ENCODE measurements around the gene SDF2L1.

SDF2L1 gene

DNA sequence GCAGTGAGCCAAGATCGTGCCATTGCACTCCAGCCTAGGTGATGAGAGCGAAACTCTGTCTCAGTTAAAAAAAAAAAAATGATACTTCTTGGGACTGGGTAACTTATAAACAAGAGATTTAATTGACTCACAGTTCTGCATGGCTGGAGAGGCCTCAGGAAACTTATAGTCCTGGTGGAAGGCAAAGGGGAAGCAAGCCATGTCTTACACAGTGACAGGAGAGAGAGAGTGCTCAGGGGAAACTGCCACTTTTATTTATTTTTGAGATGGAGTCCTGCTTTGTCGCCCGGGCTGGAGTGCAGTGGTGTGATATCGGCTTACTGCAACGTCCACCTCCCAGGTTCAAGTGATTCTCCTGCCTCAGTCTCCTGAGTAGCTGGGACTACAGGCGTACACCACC is 8.2 kb downstream of the SDF2L1 start:
- Histone ChIP-seq H3K27me3 (replicated peaks; ENCODE audit: control insufficient read depth, insufficient read depth, low read length, poor library complexity, severe bottlenecking) (no peaks in the 10 kb centered on the region), H3K4me3 (ENCODE audit: insufficient read depth, low read depth, low read length, poor library complexity, severe bottlenecking) (no peak overlapping the region)
- DNase-seq, result no peak

DNA sequence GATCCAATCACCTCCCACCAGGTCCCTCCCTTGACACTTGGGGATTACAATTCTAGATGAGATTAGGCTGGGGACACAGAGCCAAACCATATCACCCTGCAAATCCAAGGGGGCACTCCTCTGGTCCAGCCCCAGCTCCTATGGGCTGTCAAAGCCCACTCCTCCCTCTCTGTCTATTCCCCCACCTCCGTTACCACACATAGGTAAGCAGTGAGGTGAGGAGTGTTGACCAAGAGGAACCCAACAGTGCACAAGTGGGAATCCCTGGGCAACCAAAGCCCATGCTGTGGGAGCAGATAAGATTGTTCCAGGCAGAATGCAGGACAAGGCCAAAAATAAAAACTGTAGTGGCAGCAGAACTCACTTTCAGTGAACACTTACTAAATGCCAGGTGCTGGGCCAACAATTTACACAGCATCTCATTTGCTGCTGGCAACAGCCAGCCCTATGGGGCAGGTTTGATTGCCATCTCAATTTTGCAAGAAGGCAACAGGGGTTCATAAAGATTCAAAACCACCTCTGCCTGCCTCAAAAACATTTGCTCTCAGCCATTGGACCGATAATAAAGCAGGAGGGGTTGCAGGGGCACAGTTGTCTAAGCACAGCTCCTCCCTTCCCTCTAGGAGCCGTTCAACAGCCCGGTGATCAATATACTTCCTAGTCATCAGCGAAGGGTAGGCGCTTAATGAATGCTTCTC is 8.9 kb downstream of the SDF2L1 start:
- peak overlapping the region; percentile 61 for H3K4me3 ChIP-seq (ENCODE audit: insufficient read depth, low read depth, low read length, poor library complexity, severe bottlenecking)
- DNase-seq, result no peak
- no peaks in the 10 kb centered on the region for H3K9me3 ChIP-seq (ENCODE audit: control insufficient read depth, low read length)
- H3K27me3 ChIP-seq (replicated peaks; ENCODE audit: control insufficient read depth, insufficient read depth, low read length, poor library complexity, severe bottlenecking), result no peaks in the 10 kb centered on the region
- no peak overlapping the region for H3K27ac ChIP-seq (ENCODE audit: insufficient read depth, low read length, poor library complexity, severe bottlenecking)
- H3K4me1 ChIP-seq (ENCODE audit: control insufficient read depth, insufficient read depth, low read length, poor library complexity, severe bottlenecking), result peaks cover 23% of the 10 kb centered on the region
- H3K36me3 ChIP-seq (ENCODE audit: control insufficient read depth, insufficient read depth, low read length), result no peaks in the 10 kb centered on the region

More for the DNA sequence above, 8.2 kb downstream of the SDF2L1 start:
- Histone ChIP-seq H3K36me3 (ENCODE audit: control insufficient read depth, insufficient read depth, low read length) (no peaks in the 10 kb centered on the region), H3K27ac (ENCODE audit: insufficient read depth, low read length, poor library complexity, severe bottlenecking) (no peak overlapping the region), H3K4me1 (ENCODE audit: control insufficient read depth, insufficient read depth, low read length, poor library complexity, severe bottlenecking) (peaks cover 23% of the 10 kb centered on the region), H3K9me3 (ENCODE audit: control insufficient read depth, low read length) (no peaks in the 10 kb centered on the region)

DNA sequence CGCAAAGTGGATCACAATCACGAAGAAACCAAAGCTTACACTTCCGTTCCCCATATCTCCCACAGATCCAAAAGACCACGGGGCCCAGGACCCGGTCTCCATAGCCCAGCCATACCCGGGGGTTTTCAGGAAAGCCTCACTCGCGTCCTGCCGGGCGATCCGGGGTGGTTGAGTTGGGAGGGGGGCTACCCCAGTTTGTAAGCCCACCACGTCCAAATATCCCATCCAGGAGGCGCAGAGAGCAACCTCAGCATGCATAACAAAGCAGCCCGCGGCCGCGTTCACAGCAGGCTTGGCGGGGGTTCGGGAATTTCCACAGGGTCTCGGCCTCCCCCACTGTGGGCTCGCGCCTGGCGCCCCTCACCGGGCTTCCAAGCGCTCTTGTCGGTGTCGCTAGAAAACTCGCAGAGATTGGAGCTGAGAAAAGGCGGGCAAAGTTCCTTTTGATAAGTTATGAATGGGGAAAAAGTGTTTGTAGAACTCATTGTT is 9.5 kb downstream of the SDF2L1 start:
- H3K9me3 ChIP-seq (ENCODE audit: control insufficient read depth, low read length), result no peaks in the 10 kb centered on the region
- H3K27ac ChIP-seq (ENCODE audit: insufficient read depth, low read length, poor library complexity, severe bottlenecking), result no peak overlapping the region
- peak overlapping the region; percentile 61 for H3K4me3 ChIP-seq (ENCODE audit: insufficient read depth, low read depth, low read length, poor library complexity, severe bottlenecking)
- H3K27me3 ChIP-seq (replicated peaks; ENCODE audit: control insufficient read depth, insufficient read depth, low read length, poor library complexity, severe bottlenecking), result no peaks in the 10 kb centered on the region
- H3K36me3 ChIP-seq (ENCODE audit: control insufficient read depth, insufficient read depth, low read length), result no peaks in the 10 kb centered on the region
- peaks cover 21% of the 10 kb centered on the region for H3K4me1 ChIP-seq (ENCODE audit: control insufficient read depth, insufficient read depth, low read length, poor library complexity, severe bottlenecking)
- no peak for DNase-seq

DNA sequence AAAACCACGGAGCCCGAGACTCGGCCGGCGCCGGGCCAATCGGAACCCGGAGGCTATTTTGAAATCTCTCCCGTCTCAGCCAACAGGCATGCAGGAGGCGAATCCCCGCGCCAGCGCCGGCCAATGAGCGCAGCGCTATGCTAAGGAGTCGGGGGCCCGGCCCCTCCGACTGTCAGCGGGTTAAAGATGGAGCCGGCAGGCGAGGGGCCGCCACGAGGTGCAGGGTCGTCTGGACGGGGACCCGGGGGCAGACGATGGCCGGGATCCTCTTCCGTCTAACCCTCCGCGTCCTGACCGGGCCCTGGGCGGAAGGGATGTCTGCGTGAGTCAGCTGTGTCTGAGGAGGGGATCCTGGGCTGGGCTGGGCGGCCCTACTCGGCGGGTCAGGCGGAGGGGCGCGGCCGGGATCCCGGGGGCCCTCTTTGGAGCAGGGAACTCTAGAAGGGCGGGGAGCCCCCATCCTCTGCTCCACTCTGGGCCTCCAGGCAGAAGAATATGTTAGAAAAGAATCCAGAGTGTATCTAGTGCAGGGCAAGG is 10.0 kb downstream of the SDF2L1 start:
- H3K27me3 ChIP-seq (replicated peaks; ENCODE audit: control insufficient read depth, insufficient read depth, low read length, poor library complexity, severe bottlenecking), result no peaks in the 10 kb centered on the region
- peaks cover 22% of the 10 kb centered on the region for H3K4me1 ChIP-seq (ENCODE audit: control insufficient read depth, insufficient read depth, low read length, poor library complexity, severe bottlenecking)
- H3K4me3 ChIP-seq (ENCODE audit: insufficient read depth, low read depth, low read length, poor library complexity, severe bottlenecking), result peak overlapping the region; percentile 61
- H3K36me3 ChIP-seq (ENCODE audit: control insufficient read depth, insufficient read depth, low read length), result no peaks in the 10 kb centered on the region
- peak; percentile 58 to 76 (median 72) for DNase-seq
- H3K27ac ChIP-seq (ENCODE audit: insufficient read depth, low read length, poor library complexity, severe bottlenecking), result no peak overlapping the region
- no peaks in the 10 kb centered on the region for H3K9me3 ChIP-seq (ENCODE audit: control insufficient read depth, low read length)

DNA sequence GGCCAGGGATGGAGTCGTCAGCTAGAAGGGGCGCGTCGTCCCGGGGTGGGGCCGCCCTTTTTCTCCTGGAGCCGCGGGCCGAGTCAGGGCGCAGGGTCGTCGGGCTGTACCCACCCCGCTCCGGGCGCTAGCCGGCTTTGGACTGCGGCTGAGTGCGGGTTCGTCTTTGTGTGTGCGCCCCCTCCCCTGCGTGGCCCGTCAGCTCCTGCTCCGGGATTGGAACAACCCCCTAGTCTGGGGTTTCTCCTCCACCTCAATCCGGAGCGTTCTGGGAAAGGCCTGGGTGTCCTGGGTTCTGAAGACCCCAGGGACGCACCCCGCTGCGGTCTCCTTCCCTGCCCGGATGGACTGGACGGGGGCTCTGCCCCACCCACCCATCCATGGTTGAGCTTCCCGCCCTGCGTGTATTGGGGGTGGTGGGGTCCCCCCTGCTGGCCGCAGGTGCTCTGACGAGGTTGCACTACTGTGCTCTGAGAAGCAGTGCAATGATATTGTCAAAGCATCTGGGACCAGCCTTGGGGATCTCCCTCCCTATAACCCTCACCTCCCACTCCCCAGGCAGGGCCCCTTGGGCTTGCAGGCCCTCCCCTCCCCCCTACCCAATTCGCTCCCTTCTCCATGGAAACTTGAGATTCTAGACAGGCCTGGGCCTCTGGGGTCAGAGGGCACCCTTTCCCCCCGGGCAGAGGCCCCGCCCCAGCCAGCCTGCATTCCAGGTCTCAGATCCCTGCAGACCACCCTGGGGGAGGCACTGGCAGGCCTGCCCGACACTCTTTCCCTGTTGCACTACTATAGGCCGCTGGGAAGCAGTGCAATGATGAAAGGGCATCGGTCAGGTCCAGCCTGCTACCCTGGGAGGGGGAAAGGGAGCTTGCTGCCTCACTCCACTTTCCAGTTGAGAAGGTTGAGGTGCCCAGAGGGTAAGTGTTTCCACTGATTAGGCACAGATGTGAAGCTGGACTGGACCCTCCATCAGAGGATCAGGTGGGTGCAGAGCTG is 10.7 kb downstream of the SDF2L1 start:
- H3K36me3 ChIP-seq (ENCODE audit: control insufficient read depth, insufficient read depth, low read length), result no peaks in the 10 kb centered on the region
- H3K27ac ChIP-seq (ENCODE audit: insufficient read depth, low read length, poor library complexity, severe bottlenecking), result no peak overlapping the region
- DNase-seq, result no peak
- H3K27me3 ChIP-seq (replicated peaks; ENCODE audit: control insufficient read depth, insufficient read depth, low read length, poor library complexity, severe bottlenecking), result no peaks in the 10 kb centered on the region
- H3K9me3 ChIP-seq (ENCODE audit: control insufficient read depth, low read length), result no peaks in the 10 kb centered on the region
- H3K4me1 ChIP-seq (ENCODE audit: control insufficient read depth, insufficient read depth, low read length, poor library complexity, severe bottlenecking), result peaks cover 22% of the 10 kb centered on the region
- peak overlapping the region; percentile 61 for H3K4me3 ChIP-seq (ENCODE audit: insufficient read depth, low read depth, low read length, poor library complexity, severe bottlenecking)

DNA sequence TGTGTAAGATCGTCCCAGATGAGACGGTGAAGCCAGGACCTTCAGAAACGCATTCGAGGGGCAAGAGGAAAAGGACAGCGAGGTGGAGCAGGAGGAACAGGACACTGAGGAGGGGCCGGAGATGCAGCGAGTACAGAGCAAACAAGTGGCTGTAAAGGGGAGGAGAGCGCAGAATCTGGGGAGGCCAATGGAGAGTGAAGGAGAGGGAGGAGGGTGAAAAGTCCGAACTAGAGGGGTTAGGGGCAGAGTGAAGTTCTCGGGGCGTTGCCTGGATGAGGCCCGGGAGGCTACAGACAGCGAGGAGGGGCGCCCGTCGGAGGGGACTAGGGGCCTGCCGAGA is 14.9 kb downstream of the SDF2L1 start:
- H3K27ac ChIP-seq (ENCODE audit: insufficient read depth, low read length, poor library complexity, severe bottlenecking), result no peak overlapping the region
- H3K9me3 ChIP-seq (ENCODE audit: control insufficient read depth, low read length), result no peaks in the 10 kb centered on the region
- DNase-seq, result no peak
- H3K27me3 ChIP-seq (replicated peaks; ENCODE audit: control insufficient read depth, insufficient read depth, low read length, poor library complexity, severe bottlenecking), result no peaks in the 10 kb centered on the region
- peaks cover 17% of the 10 kb centered on the region for H3K4me1 ChIP-seq (ENCODE audit: control insufficient read depth, insufficient read depth, low read length, poor library complexity, severe bottlenecking)
- peak overlapping the region; percentile 91 for H3K4me3 ChIP-seq (ENCODE audit: insufficient read depth, low read depth, low read length, poor library complexity, severe bottlenecking)
- H3K36me3 ChIP-seq (ENCODE audit: control insufficient read depth, insufficient read depth, low read length), result no peaks in the 10 kb centered on the region

DNA sequence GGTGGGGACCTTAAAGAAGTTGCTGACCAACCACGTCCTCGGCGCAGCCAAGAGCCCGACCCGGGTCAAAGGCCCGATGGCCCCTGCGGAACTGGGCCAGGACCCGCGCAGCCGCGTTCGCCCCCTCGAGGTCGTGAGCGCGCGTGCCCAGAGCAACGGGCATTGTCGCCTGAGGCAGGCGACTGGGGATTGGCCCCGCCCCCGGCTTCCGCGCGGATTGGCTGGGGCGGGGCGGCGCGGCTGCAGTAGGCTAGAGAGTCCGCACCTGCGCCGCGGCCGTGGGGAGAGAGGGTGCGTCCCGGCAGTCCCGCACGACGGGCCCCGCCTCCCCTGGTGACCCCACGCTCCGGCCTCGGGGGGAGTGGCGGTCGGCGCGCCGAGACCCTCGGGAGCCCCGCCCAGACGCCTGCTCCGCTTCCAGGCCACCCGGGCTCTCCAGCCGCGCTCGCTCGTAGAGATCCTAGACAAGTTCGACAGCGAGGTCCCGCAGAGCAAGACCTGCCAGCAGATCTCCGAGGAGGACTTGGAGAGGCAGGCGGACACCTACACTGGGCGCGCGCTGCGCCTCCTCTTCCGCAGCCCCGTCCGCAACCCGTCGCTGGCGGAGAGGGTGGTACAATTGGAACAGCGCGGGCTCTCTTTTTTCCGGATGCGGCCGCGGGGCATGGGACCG is 15.4 kb downstream of the SDF2L1 start:
- Histone ChIP-seq H3K4me1 (ENCODE audit: control insufficient read depth, insufficient read depth, low read length, poor library complexity, severe bottlenecking) (peaks cover 12% of the 10 kb centered on the region), H3K9me3 (ENCODE audit: control insufficient read depth, low read length) (no peaks in the 10 kb centered on the region), H3K4me3 (ENCODE audit: insufficient read depth, low read depth, low read length, poor library complexity, severe bottlenecking) (peak overlapping the region; percentile 91), H3K27ac (ENCODE audit: insufficient read depth, low read length, poor library complexity, severe bottlenecking) (peak overlapping the region; percentile 39), H3K27me3 (replicated peaks; ENCODE audit: control insufficient read depth, insufficient read depth, low read length, poor library complexity, severe bottlenecking) (no peaks in the 10 kb centered on the region), H3K36me3 (ENCODE audit: control insufficient read depth, insufficient read depth, low read length) (no peaks in the 10 kb centered on the region)
- DNase-seq, result peak; percentile 69 to 80 (median 69)

DNA sequence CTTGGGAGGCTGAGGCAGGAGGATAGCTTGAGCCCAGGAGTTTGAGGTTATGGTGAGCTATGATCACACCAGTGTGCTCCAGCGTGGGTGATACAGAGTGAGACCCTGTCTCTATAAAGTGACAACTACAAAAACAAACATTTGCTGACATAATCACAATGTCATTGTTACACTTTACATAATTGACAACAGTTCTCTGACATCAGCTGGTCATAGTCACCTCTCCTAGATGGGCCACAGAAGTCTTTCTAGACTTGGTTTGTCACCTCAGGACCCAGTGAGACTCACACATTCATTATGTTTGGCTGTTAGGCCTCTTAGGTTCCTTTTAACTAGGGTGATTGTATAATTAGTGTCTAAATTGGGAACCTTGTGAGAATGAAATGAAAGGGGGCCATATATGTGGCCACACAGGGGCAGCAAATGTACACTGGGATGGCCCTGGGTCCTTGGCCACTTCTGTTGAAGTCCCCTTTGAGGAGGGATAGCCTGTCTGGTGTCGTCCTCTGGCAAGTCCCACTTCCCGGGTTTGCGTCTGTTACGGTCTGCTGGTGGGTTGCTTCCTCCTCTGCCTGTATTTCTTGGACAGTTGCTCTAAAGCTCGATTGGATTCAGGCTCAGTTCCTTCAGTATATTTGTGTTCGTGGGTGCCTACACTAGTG is 17.9 kb downstream of the SDF2L1 start:
- Histone ChIP-seq H3K9me3 (ENCODE audit: control insufficient read depth, low read length) (no peaks in the 10 kb centered on the region), H3K4me3 (ENCODE audit: insufficient read depth, low read depth, low read length, poor library complexity, severe bottlenecking) (no peak overlapping the region), H3K36me3 (ENCODE audit: control insufficient read depth, insufficient read depth, low read length) (no peaks in the 10 kb centered on the region), H3K4me1 (ENCODE audit: control insufficient read depth, insufficient read depth, low read length, poor library complexity, severe bottlenecking) (peaks cover 10% of the 10 kb centered on the region), H3K27ac (ENCODE audit: insufficient read depth, low read length, poor library complexity, severe bottlenecking) (no peak overlapping the region), H3K27me3 (replicated peaks; ENCODE audit: control insufficient read depth, insufficient read depth, low read length, poor library complexity, severe bottlenecking) (no peaks in the 10 kb centered on the region)
- no peak for DNase-seq

DNA sequence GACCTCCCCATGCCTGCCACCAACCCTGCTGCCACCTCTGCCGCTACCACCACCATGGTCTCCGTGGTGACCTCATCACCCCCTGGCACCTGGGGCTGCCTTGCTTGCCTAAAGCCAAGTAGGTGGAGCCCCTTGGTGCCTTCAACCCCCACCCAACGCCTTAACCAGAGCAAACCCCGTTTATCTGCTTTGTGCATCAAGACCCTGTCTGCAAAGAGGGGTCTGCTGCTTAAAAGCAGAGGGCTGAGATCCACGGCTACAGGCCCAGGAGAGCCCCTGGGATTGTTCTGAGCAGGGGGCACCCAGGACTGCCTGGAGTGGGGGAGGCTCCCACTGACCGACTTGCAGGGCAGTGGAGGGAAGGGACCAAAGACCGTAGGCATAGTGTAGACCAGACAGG is 18.8 kb downstream of the SDF2L1 start:
- no peak for DNase-seq
- H3K36me3 ChIP-seq (ENCODE audit: control insufficient read depth, insufficient read depth, low read length), result no peaks in the 10 kb centered on the region
- no peaks in the 10 kb centered on the region for H3K9me3 ChIP-seq (ENCODE audit: control insufficient read depth, low read length)
- no peaks in the 10 kb centered on the region for H3K27me3 ChIP-seq (replicated peaks; ENCODE audit: control insufficient read depth, insufficient read depth, low read length, poor library complexity, severe bottlenecking)
- H3K4me1 ChIP-seq (ENCODE audit: control insufficient read depth, insufficient read depth, low read length, poor library complexity, severe bottlenecking), result peaks cover 14% of the 10 kb centered on the region
- H3K27ac ChIP-seq (ENCODE audit: insufficient read depth, low read length, poor library complexity, severe bottlenecking), result no peak overlapping the region
- H3K4me3 ChIP-seq (ENCODE audit: insufficient read depth, low read depth, low read length, poor library complexity, severe bottlenecking), result no peak overlapping the region
